Measurements from ENCODE around the gene ANK2. TPM values are rescaled to one million over a fixed set of nuclear protein-coding genes. Genes with fewer than 3 reads are reported as not detected.

Gene ANK2
- total and polyA plus RNA-seq, 10 donors = 5.3 to 158 (median 72.9) TPM

DNA sequence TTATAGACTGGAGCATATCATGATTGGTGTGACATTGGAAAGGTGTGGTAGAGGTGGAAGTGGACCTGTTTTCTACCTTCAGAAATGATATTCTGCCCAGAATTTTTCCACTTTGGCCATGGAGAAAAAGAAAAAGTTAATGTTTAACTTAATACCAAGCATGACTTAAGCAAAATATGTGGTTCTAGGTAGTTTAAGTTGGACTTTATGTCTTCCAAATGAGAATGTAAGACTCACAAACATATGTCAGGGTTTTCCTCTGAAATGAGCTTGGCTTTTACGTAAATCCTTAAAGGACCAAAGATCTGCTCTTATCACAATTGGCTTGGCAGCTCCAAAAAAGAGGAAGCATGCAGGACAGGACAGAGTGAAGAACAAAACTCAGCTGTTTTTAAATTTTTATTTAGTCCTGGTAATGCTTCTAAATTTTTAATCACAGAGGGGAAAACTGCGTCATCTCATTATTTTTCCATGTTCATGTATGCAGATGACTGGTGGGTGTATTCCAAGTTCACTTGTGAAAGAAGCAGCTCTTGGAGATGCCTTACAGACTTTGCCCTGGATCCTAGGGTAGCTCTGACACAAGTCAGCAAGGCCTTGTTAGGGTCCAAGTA lies 98.2 kb downstream of the ANK2 start:
- Histone ChIP-seq H3K4me3 (peak overlapping the region in 2 of 8 donors; percentile 27 to 47), H3K4me1 (peaks cover 0 to 11% (median 2%) of the 10 kb centered on the region in 6 donors), H3K9me3 (no peaks in the 10 kb centered on the region), H3K27me3 (replicated peaks in 1 of 7) (no peaks in the 10 kb centered on the region), H3K36me3 (no peaks in the 10 kb centered on the region), H3K27ac (peak overlapping the region; percentile 36 to 74 (median 63))
- WGBS, 5 donors = 35 to 52% (median 42%) methylated on average over 2 of the region's 2 CpGs
- DNase-seq = no peak
- TF ChIP-seq, protein P1, sequence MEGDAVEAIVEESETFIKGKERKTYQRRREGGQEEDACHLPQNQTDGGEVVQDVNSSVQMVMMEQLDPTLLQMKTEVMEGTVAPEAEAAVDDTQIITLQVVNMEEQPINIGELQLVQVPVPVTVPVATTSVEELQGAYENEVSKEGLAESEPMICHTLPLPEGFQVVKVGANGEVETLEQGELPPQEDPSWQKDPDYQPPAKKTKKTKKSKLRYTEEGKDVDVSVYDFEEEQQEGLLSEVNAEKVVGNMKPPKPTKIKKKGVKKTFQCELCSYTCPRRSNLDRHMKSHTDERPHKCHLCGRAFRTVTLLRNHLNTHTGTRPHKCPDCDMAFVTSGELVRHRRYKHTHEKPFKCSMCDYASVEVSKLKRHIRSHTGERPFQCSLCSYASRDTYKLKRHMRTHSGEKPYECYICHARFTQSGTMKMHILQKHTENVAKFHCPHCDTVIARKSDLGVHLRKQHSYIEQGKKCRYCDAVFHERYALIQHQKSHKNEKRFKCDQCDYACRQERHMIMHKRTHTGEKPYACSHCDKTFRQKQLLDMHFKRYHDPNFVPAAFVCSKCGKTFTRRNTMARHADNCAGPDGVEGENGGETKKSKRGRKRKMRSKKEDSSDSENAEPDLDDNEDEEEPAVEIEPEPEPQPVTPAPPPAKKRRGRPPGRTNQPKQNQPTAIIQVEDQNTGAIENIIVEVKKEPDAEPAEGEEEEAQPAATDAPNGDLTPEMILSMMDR (IDR thresholded peaks at IDR 0.05 in 8 of 11, conservative IDR thresholded peaks at IDR 0.05 in 3 of 11) = no peak
- TF ChIP-seq POLR2A (IDR thresholded peaks at IDR 0.05) (no peak), POLR2AphosphoS5 (IDR thresholded peaks at IDR 0.05) (no peak)
- intact Hi-C loops (cut with DNase I; ENCODE audit: low total_unique reads) = no loop called here

DNA sequence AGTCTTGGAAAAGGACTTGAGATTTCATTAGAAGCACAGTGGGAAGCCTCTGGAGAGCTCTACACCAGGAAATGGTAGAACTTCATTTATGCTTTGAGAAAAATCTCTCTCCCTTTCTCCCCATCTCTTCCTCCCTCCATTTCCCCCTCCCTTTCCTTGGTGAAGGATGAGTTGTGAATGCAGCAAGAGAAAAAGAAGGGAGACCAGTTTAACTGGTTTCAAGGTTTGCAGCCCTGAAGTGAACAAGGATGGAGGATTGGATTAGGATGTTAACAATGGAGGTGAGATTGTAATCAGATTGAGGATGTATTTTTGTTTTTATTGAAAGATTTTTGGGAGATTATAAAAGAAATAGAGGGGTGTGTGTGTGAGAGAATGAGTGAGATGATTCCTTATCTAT lies 99.5 kb downstream of the ANK2 start:
- Histone ChIP-seq H3K27ac (no peak overlapping the region), H3K4me3 (no peak overlapping the region), H3K9me3 (no peaks in the 10 kb centered on the region), H3K4me1 (peaks cover 0 to 11% (median 2%) of the 10 kb centered on the region in 6 donors), H3K36me3 (no peaks in the 10 kb centered on the region), H3K27me3 (replicated peaks in 1 of 7) (no peaks in the 10 kb centered on the region)
- intact Hi-C loops (cut with DNase I; ENCODE audit: low total_unique reads) = no loop called here
- no peak for DNase-seq
- no peak for TF ChIP-seq POLR2AphosphoS5 (IDR thresholded peaks at IDR 0.05)
- TF ChIP-seq POLR2A (IDR thresholded peaks at IDR 0.05) = no peak
- TF ChIP-seq, protein P1 (IDR thresholded peaks at IDR 0.05 in 8 of 11, conservative IDR thresholded peaks at IDR 0.05 in 3 of 11) = no peak

DNA sequence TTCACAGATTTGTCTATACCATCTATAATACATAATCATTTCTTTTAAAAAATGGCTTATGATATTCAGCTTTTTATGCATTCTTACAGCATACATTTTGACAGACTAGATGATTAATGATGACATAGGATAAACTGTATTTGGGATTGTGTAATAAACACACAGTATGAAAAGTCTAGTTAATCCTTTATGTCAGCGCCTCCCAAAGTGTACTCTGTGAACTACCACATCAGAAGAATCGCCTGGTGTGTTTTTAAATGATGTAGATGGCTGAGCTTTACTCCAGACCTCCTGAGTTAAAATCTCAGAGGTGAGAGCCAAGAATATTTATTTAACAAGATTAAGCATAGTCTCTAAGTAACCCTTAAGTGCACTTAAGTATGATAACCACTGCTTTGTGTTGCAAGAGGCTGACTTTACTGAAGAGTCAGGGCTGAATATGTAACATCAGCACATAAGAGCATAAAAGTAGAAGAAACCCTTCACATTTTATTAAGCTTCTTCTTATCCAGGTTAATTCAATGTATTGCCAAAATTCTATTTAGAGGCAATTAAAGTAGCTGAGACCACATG lies 104.2 kb downstream of the ANK2 start:
- no peak overlapping the region for H3K27ac ChIP-seq
- intact Hi-C loops (cut with DNase I; ENCODE audit: low total_unique reads) = no loop called here

DNA sequence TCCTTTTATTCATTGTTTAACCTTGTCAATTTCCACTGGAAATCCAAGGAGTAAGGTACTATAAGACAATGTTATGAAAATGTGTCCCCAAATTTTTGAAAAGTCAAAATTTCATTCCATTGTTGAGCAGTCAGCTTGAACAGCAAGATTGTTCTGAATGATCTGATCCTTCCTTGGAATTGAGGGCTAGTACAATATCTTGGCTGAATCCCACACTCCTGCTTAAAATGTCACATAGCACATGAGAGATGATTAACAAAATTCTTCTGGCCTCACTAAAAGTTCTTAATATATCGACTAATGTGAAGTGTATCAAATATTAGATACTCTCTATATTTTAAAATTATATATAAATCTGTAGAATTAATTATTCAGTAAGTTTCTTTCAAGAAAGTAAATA lies 104.8 kb downstream of the ANK2 start:
- H3K9me3 ChIP-seq = no peaks in the 10 kb centered on the region
- intact Hi-C loops (cut with DNase I; ENCODE audit: low total_unique reads) = no loop called here
- no peak overlapping the region for H3K27ac ChIP-seq
- TF ChIP-seq POLR2A (IDR thresholded peaks at IDR 0.05) (no peak), POLR2AphosphoS5 (IDR thresholded peaks at IDR 0.05) (no peak)
- TF ChIP-seq, protein P1 (IDR thresholded peaks at IDR 0.05 in 8 of 11, conservative IDR thresholded peaks at IDR 0.05 in 3 of 11) = no peak
- no peaks in the 10 kb centered on the region for H3K36me3 ChIP-seq
- 78 to 95% (median 84%) methylated on average over 1 of the region's 1 CpG for WGBS, 5 donors
- DNase-seq = no peak
- H3K27me3 ChIP-seq (replicated peaks in 1 of 7) = no peaks in the 10 kb centered on the region
- no peak overlapping the region for H3K4me3 ChIP-seq
- no peaks in the 10 kb centered on the region for H3K4me1 ChIP-seq

More for the DNA sequence above, 104.2 kb downstream of the ANK2 start:
- Histone ChIP-seq H3K4me1 (no peaks in the 10 kb centered on the region), H3K4me3 (no peak overlapping the region), H3K27me3 (replicated peaks in 1 of 7) (no peaks in the 10 kb centered on the region), H3K36me3 (no peaks in the 10 kb centered on the region), H3K9me3 (no peaks in the 10 kb centered on the region)
- DNase-seq = no peak
- 75 to 84% (median 82%) methylated on average over 2 of the region's 2 CpGs for WGBS, 5 donors
- TF ChIP-seq POLR2A (IDR thresholded peaks at IDR 0.05) (no peak), POLR2AphosphoS5 (IDR thresholded peaks at IDR 0.05) (no peak)
- TF ChIP-seq, protein P1 (IDR thresholded peaks at IDR 0.05 in 8 of 11, conservative IDR thresholded peaks at IDR 0.05 in 3 of 11) = no peak
